HEK293 (cell line): Measurements from ENCODE around the gene PRPF8.

Source experiments
- KLF1 ChIP-seq: fragments of 450-650 bp; formaldehyde crosslinking; IDR thresholded peaks from 2 replicates; pipeline ENCODE4 v1.5.1; 2016; ENCODE audit warnings: missing biosample characterization, missing genetic modification characterization
- MYNN ChIP-seq: fragments of 450-650 bp; formaldehyde crosslinking; IDR thresholded peaks from 2 replicates; pipeline ENCODE4 v1.5.1; 2016; ENCODE audit warnings: missing biosample characterization, missing genetic modification characterization, borderline replicate concordance
- RBAK ChIP-seq: fragments of 450-650 bp; formaldehyde crosslinking; IDR thresholded peaks from 2 replicates; pipeline ENCODE4 v1.5.1; 2016; ENCODE audit warnings: missing biosample characterization, missing genetic modification characterization
- SALL2 ChIP-seq: fragments of 450-650 bp; formaldehyde crosslinking; IDR thresholded peaks from 2 replicates; pipeline ENCODE4 v1.5.0; 2017; ENCODE audit warnings: missing biosample characterization, mild to moderate bottlenecking, missing genetic modification characterization, borderline replicate concordance
- SCRT1 ChIP-seq: fragments of 450-650 bp; formaldehyde crosslinking; IDR thresholded peaks from 2 replicates; pipeline ENCODE4 v1.5.1; 2016; ENCODE audit warnings: missing biosample characterization, missing genetic modification characterization, borderline replicate concordance
- SETDB1 ChIP-seq: IDR thresholded peaks from one replicate; pipeline ENCODE4 v1.6.1; 2017; ENCODE audit warnings: mild to moderate bottlenecking, low read length, moderate library complexity, mixed read lengths; ENCODE audit not compliant: insufficient read length
- SP3 ChIP-seq: fragments of 450-650 bp; formaldehyde crosslinking; IDR thresholded peaks from 2 replicates; pipeline ENCODE4 v1.5.1; 2016; ENCODE audit warnings: missing biosample characterization, missing genetic modification characterization
- ZBTB8A ChIP-seq: fragments of 450-650 bp; formaldehyde crosslinking; IDR thresholded peaks from 2 replicates; pipeline ENCODE4 v1.5.1; 2016; ENCODE audit warnings: missing biosample characterization, missing genetic modification characterization
- ZFP37 ChIP-seq: fragments of 450-650 bp; formaldehyde crosslinking; IDR thresholded peaks from 2 replicates; pipeline ENCODE4 v1.5.1; 2016; ENCODE audit warnings: missing biosample characterization, missing genetic modification characterization
- ZIC2 ChIP-seq: fragments of 450-650 bp; formaldehyde crosslinking; IDR thresholded peaks from 2 replicates; pipeline ENCODE4 v1.5.1; 2016; ENCODE audit warnings: missing biosample characterization, missing genetic modification characterization
- ZNF132 ChIP-seq: fragments of 450-650 bp; formaldehyde crosslinking; IDR thresholded peaks from 2 replicates; pipeline ENCODE4 v1.5.1; 2017; ENCODE audit warnings: missing biosample characterization, missing genetic modification characterization, borderline replicate concordance
- ZNF223 ChIP-seq: fragments of 450-650 bp; formaldehyde crosslinking; IDR thresholded peaks from 2 replicates; pipeline ENCODE4 v1.5.1; 2016; ENCODE audit warnings: missing biosample characterization, missing genetic modification characterization
- ZNF404 ChIP-seq: fragments of 450-650 bp; formaldehyde crosslinking; IDR thresholded peaks from 2 replicates; pipeline ENCODE4 v1.5.1; 2017; ENCODE audit warnings: missing biosample characterization, missing genetic modification characterization
- ZNF549 ChIP-seq: fragments of 450-650 bp; IDR thresholded peaks from 2 replicates; pipeline ENCODE4 v1.5.1; 2018; ENCODE audit warnings: missing biosample characterization, missing genetic modification characterization, mild to moderate bottlenecking, inconsistent platforms, moderate library complexity
- ZNF621 ChIP-seq: fragments of 450-650 bp; formaldehyde crosslinking; IDR thresholded peaks from 2 replicates; pipeline ENCODE4 v1.5.1; 2017; ENCODE audit warnings: missing biosample characterization, missing genetic modification characterization
- ZNF76 ChIP-seq: fragments of 450-650 bp; formaldehyde crosslinking; IDR thresholded peaks from 2 replicates; pipeline ENCODE4; 2016; ENCODE audit warnings: low read depth, missing biosample characterization, missing genetic modification characterization, borderline replicate concordance
- TF ChIP-seq, protein P1 (sequence below): fragments of 450-650 bp; formaldehyde crosslinking; IDR thresholded peaks from 2 replicates; pipeline ENCODE4 v1.5.1; 2017; ENCODE audit warnings: missing biosample characterization, missing genetic modification characterization
- TF ChIP-seq, protein P2 (sequence below): fragments of 450-650 bp; formaldehyde crosslinking; IDR thresholded peaks from 2 replicates; pipeline ENCODE4 v1.5.1; 2016; ENCODE audit warnings: missing biosample characterization, missing genetic modification characterization
- TF ChIP-seq, protein P3 (sequence below): fragments of 450-650 bp; formaldehyde crosslinking; IDR thresholded peaks from 2 replicates; pipeline ENCODE4 v1.5.1; 2017; ENCODE audit warnings: missing biosample characterization, missing genetic modification characterization
- TF ChIP-seq, protein P4 (sequence below): fragments of 450-650 bp; formaldehyde crosslinking; IDR thresholded peaks from 2 replicates; pipeline ENCODE4 v1.5.1; 2016; ENCODE audit warnings: missing biosample characterization, missing genetic modification characterization, borderline replicate concordance
- TF ChIP-seq, protein P5 (sequence below): fragments of 450-650 bp; formaldehyde crosslinking; conservative IDR thresholded peaks from 2 replicates; pipeline ENCODE4 v1.5.1; 2016; ENCODE audit warnings: low read depth, missing biosample characterization, missing genetic modification characterization
- TF ChIP-seq, protein P6 (sequence below): fragments of 450-650 bp; formaldehyde crosslinking; IDR thresholded peaks from 2 replicates; pipeline ENCODE4 v1.5.1; 2016; ENCODE audit warnings: missing biosample characterization, missing genetic modification characterization
- TF ChIP-seq, protein P7 (sequence below): fragments of 450-650 bp; formaldehyde crosslinking; IDR thresholded peaks from 2 replicates; pipeline ENCODE4 v1.5.1; 2016; ENCODE audit warnings: missing biosample characterization, missing genetic modification characterization

PRPF8 gene

DNA sequence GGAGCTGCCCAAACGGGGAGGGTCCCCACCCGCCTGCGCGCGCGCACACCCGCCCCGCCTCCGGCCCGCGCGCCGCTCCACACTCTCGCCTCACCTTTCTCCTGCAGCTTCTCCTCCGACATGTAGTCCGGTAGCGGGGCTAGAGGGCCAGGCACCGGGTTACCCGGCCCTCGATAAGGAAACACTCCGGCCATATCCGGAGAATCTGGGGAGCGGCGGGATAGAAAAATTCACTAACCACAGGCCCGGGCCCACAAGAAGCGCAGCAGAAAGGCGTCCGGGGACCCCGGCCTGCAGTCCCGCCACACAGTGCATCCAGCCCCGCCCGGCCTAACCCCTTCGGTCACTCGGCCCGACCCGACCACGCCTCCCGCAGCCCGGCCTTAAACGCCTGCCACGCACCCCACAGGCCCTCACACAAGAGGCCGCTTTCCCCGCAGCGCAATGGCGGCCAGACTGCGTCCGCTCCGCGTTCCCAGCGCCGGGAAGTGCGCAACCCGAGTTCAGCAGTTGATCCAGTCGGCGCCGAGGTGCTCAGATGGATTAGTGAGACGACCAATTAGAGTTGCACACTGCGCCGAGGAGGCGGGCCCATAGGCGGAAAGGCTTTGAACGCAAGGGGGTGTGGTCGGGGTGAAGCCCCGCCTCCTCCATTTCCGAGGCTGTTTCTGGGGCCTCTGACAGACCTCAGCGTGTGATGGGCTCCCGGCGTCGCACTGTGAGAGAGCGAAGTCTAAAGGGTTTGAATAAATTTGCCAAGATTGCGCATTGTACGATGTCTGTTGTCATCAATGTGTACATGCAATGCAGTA lies at the start of gene PRPF8 (continued):
- TF ChIP-seq RBAK (tag by site-specific recombination) (no peak), ZNF223 (tag by site-specific recombination) (no peak), ZNF404 (tag by site-specific recombination) (no peak), ZNF132 (tag by site-specific recombination) (no peak), ZNF621 (tag by site-specific recombination) (no peak), KLF1 (peak; percentile 57), ZNF549 (tag by site-specific recombination) (no peak), SETDB1 (no peak), ZBTB8A (tag by site-specific recombination) (peak; percentile 61), ZIC2 (peak; percentile 93), ZNF76 (tag by site-specific recombination) (peak; percentile 83), SCRT1 (tag by site-specific recombination) (no peak), MYNN (tag by site-specific recombination) (no peak), ZFP37 (tag by site-specific recombination) (peak; percentile 80), SP3 (tag by site-specific recombination) (peak; percentile 92), SALL2 (tag by site-specific recombination) (no peak)
- TF ChIP-seq, protein P1, sequence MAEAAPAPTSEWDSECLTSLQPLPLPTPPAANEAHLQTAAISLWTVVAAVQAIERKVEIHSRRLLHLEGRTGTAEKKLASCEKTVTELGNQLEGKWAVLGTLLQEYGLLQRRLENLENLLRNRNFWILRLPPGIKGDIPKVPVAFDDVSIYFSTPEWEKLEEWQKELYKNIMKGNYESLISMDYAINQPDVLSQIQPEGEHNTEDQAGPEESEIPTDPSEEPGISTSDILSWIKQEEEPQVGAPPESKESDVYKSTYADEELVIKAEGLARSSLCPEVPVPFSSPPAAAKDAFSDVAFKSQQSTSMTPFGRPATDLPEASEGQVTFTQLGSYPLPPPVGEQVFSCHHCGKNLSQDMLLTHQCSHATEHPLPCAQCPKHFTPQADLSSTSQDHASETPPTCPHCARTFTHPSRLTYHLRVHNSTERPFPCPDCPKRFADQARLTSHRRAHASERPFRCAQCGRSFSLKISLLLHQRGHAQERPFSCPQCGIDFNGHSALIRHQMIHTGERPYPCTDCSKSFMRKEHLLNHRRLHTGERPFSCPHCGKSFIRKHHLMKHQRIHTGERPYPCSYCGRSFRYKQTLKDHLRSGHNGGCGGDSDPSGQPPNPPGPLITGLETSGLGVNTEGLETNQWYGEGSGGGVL (tag by site-specific recombination) = no peak
- TF ChIP-seq, protein P2, sequence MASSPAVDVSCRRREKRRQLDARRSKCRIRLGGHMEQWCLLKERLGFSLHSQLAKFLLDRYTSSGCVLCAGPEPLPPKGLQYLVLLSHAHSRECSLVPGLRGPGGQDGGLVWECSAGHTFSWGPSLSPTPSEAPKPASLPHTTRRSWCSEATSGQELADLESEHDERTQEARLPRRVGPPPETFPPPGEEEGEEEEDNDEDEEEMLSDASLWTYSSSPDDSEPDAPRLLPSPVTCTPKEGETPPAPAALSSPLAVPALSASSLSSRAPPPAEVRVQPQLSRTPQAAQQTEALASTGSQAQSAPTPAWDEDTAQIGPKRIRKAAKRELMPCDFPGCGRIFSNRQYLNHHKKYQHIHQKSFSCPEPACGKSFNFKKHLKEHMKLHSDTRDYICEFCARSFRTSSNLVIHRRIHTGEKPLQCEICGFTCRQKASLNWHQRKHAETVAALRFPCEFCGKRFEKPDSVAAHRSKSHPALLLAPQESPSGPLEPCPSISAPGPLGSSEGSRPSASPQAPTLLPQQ (tag by site-specific recombination) = peak; percentile 79
- TF ChIP-seq, protein P3, sequence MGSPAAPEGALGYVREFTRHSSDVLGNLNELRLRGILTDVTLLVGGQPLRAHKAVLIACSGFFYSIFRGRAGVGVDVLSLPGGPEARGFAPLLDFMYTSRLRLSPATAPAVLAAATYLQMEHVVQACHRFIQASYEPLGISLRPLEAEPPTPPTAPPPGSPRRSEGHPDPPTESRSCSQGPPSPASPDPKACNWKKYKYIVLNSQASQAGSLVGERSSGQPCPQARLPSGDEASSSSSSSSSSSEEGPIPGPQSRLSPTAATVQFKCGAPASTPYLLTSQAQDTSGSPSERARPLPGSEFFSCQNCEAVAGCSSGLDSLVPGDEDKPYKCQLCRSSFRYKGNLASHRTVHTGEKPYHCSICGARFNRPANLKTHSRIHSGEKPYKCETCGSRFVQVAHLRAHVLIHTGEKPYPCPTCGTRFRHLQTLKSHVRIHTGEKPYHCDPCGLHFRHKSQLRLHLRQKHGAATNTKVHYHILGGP (tag by site-specific recombination) = no peak
- TF ChIP-seq, protein P4, sequence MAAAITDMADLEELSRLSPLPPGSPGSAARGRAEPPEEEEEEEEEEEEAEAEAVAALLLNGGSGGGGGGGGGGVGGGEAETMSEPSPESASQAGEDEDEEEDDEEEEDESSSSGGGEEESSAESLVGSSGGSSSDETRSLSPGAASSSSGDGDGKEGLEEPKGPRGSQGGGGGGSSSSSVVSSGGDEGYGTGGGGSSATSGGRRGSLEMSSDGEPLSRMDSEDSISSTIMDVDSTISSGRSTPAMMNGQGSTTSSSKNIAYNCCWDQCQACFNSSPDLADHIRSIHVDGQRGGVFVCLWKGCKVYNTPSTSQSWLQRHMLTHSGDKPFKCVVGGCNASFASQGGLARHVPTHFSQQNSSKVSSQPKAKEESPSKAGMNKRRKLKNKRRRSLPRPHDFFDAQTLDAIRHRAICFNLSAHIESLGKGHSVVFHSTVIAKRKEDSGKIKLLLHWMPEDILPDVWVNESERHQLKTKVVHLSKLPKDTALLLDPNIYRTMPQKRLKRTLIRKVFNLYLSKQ (tag by site-specific recombination) = no peak
- TF ChIP-seq, protein P5, sequence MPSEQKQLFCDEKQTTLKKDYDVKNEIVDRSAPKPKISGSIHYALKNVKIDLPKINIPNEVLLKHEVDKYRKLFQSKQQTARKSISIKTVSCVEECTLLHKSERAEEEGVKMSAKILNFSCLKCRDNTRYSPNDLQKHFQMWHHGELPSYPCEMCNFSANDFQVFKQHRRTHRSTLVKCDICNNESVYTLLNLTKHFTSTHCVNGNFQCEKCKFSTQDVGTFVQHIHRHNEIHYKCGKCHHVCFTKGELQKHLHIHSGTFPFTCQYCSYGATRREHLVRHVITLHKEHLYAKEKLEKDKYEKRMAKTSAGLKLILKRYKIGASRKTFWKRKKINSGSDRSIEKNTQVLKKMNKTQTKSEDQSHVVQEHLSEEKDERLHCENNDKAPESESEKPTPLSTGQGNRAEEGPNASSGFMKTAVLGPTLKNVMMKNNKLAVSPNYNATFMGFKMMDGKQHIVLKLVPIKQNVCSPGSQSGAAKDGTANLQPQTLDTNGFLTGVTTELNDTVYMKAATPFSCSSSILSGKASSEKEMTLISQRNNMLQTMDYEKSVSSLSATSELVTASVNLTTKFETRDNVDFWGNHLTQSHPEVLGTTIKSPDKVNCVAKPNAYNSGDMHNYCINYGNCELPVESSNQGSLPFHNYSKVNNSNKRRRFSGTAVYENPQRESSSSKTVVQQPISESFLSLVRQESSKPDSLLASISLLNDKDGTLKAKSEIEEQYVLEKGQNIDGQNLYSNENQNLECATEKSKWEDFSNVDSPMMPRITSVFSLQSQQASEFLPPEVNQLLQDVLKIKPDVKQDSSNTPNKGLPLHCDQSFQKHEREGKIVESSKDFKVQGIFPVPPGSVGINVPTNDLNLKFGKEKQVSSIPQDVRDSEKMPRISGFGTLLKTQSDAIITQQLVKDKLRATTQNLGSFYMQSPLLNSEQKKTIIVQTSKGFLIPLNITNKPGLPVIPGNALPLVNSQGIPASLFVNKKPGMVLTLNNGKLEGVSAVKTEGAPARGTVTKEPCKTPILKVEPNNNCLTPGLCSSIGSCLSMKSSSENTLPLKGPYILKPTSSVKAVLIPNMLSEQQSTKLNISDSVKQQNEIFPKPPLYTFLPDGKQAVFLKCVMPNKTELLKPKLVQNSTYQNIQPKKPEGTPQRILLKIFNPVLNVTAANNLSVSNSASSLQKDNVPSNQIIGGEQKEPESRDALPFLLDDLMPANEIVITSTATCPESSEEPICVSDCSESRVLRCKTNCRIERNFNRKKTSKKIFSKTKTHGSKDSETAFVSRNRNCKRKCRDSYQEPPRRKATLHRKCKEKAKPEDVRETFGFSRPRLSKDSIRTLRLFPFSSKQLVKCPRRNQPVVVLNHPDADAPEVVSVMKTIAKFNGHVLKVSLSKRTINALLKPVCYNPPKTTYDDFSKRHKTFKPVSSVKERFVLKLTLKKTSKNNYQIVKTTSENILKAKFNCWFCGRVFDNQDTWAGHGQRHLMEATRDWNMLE (tag by site-specific recombination) = no peak; the same call in 1 of the 2 replicates
- TF ChIP-seq, protein P6, sequence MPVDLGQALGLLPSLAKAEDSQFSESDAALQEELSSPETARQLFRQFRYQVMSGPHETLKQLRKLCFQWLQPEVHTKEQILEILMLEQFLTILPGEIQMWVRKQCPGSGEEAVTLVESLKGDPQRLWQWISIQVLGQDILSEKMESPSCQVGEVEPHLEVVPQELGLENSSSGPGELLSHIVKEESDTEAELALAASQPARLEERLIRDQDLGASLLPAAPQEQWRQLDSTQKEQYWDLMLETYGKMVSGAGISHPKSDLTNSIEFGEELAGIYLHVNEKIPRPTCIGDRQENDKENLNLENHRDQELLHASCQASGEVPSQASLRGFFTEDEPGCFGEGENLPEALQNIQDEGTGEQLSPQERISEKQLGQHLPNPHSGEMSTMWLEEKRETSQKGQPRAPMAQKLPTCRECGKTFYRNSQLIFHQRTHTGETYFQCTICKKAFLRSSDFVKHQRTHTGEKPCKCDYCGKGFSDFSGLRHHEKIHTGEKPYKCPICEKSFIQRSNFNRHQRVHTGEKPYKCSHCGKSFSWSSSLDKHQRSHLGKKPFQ (tag by site-specific recombination) = no peak
- TF ChIP-seq, protein P7, sequence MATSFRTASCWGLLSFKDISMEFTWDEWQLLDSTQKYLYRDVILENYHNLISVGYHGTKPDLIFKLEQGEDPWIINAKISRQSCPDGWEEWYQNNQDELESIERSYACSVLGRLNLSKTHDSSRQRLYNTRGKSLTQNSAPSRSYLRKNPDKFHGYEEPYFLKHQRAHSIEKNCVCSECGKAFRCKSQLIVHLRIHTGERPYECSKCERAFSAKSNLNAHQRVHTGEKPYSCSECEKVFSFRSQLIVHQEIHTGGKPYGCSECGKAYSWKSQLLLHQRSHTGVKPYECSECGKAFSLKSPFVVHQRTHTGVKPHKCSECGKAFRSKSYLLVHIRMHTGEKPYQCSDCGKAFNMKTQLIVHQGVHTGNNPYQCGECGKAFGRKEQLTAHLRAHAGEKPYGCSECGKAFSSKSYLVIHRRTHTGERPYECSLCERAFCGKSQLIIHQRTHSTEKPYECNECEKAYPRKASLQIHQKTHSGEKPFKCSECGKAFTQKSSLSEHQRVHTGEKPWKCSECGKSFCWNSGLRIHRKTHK (tag by site-specific recombination) = no peak
